T-cell (primary cell): Measurements from ENCODE around the gene KIAA1614. TPM values are rescaled to one million over a fixed set of nuclear protein-coding genes. Genes with fewer than 3 reads are reported as not detected.
A peak's percentile ranks its signal among the peaks of the same experiment; 100 is the strongest.

ENCODE experiments used
- ATAC-seq, 4 experiments: fragments of 200-7000 bp in 3 of 4; fragments of 150-1000 bp in 1 of 4; cut with Tn5 transposase; replicated peaks in 1 of 4; 1 replicate in 3 of 4; 2 replicates in 1 of 4; pipeline ENCODE4 v1.10.0; 2021; ENCODE audit warnings: moderate library complexity in 3 of 4, mild to moderate bottlenecking in 2 of 4, moderate number of reproducible peaks in 1 of 4
- CTCF ChIA-PET, 2 donors: fragments of 300-600 bp; sonication (Branson Sonifier 250); formaldehyde crosslinking; loops; one replicate each; lab custom pipeline; 2022; ENCODE audit warnings: antibody characterized with exemption in 2 of 2; lab: Charles Lee
- POLR2A ChIA-PET, 2 donors: fragments of 300-600 bp; sonication (Branson Sonifier 250); formaldehyde crosslinking; loops; one replicate each; lab custom pipeline; 2022; ENCODE audit warnings: antibody characterized with exemption in 2 of 2; lab: Charles Lee
- DNase-seq, 35 experiments: peaks; one replicate each; pipeline versions ENCODE4 v3.0.0 to v3.0.0-alpha.2; 2013 to 2023
- H3K27ac ChIP-seq: one replicate; pipeline ENCODE4 v1.5.1; 2013; ENCODE audit warnings: low read length
- H3K27me3 ChIP-seq, 2 experiments: replicated peaks in 1 of 2; 1 replicate in 1 of 2; 2 replicates in 1 of 2; pipeline versions ENCODE4 v1.6.1 to v1.7.0; 2013; ENCODE audit warnings: low read length in 1 of 2, mixed read lengths in 1 of 2; ENCODE audit not compliant: control insufficient read depth in 2 of 2, insufficient read depth in 2 of 2; ENCODE audit errors: extremely low read depth in 1 of 2
- H3K36me3 ChIP-seq, 2 donors: 1 replicate in 1 of 2; 2 replicates in 1 of 2; pipeline versions ENCODE4 v1.6.1 to v1.7.0; 2013; ENCODE audit warnings: low read length in 1 of 2; ENCODE audit not compliant: control insufficient read depth in 2 of 2, insufficient read depth in 1 of 2; ENCODE audit errors: extremely low read depth in 1 of 2
- H3K4me1 ChIP-seq, 2 experiments: 1 replicate in 1 of 2; 2 replicates in 1 of 2; pipeline versions ENCODE4 v1.6.1 to v1.7.0; 2013; ENCODE audit warnings: low read length in 2 of 2, mixed read lengths in 1 of 2; ENCODE audit not compliant: insufficient read depth in 2 of 2, control insufficient read depth in 1 of 2; ENCODE audit errors: extremely low read depth in 1 of 2
- H3K4me3 ChIP-seq, 2 donors: 1 replicate in 1 of 2; 2 replicates in 1 of 2; pipeline versions ENCODE4 v1.5.1 to v1.7.0; 2013; ENCODE audit warnings: mild to moderate bottlenecking in 2 of 2, low read length in 1 of 2, moderate library complexity in 1 of 2; ENCODE audit not compliant: control insufficient read depth in 1 of 2; ENCODE audit errors: extremely low read depth in 1 of 2
- H3K9me3 ChIP-seq: 2 replicates; pipeline ENCODE4 v1.7.0; 2013
- H3K27ac Mint-ChIP-seq, 2 donors: one replicate each; pipeline ENCODE4 v1.8.0; 2020 to 2021; ENCODE audit warnings: mild to moderate bottlenecking in 2 of 2, mixed read lengths in 2 of 2
- H3K27me3 Mint-ChIP-seq, 2 donors: one replicate each; pipeline ENCODE4 v1.8.0; 2021 to 2022; ENCODE audit warnings: mixed read lengths in 2 of 2
- H3K36me3 Mint-ChIP-seq: one replicate; pipeline ENCODE4 v1.8.0; 2021; ENCODE audit warnings: mixed read lengths
- H3K4me1 Mint-ChIP-seq, 3 donors: one replicate each; pipeline ENCODE4 v1.8.0; 2020 to 2022; ENCODE audit warnings: mixed read lengths in 3 of 3, mild to moderate bottlenecking in 1 of 3
- H3K4me3 Mint-ChIP-seq, 3 donors: one replicate each; pipeline ENCODE4 v1.8.0; 2020 to 2022; ENCODE audit warnings: mild to moderate bottlenecking in 3 of 3, mixed read lengths in 3 of 3, moderate library complexity in 3 of 3
- H3K9me3 Mint-ChIP-seq, 3 donors: one replicate each; pipeline ENCODE4 v1.8.0; 2020 to 2022; ENCODE audit warnings: mixed read lengths in 3 of 3
- WGBS: methylation state at CpG from one replicate; pipeline ENCODE4 v1.1.5; 2013; ENCODE audit warnings: missing lambda C conversion rate; ENCODE audit not compliant: insufficient coverage; 5-methylcytosine and 5-hydroxymethylcytosine counted together
- total RNA-seq, 35 experiments: library from RNA in 6 of 35; stranded (reverse) in 6 of 35; fragments of 120-200 nt in 1 of 35; gene quantifications; one replicate each; pipeline versions ENCODE4 v1.2.1 to v1.2.4 and lab custom pipeline; 2013 to 2026

Gene KIAA1614
- total RNA-seq, 5 donors from 2014 or later (not counting 1 experiment from before 2014, with no cell fraction given): 0.05 to 0.38 (median 0.20) TPM

- Histone ChIP-seq H3K9me3 (no peaks in the 10 kb centered on the region), H3K27me3 (peaks cover 0 to 31% of the 10 kb centered on the region in 2 experiments), H3K4me3 (no peak overlapping the region), H3K4me1 (peaks cover 0 to 3% of the 10 kb centered on the region in 2 experiments), H3K27ac (no peak overlapping the region), H3K36me3 (no peaks in the 10 kb centered on the region)
- no peak overlapping the region for H3K27ac Mint-ChIP-seq
- no peaks in the 10 kb centered on the region for H3K9me3 Mint-ChIP-seq
- H3K27me3 Mint-ChIP-seq: peaks cover 17 to 27% of the 10 kb centered on the region in 2 donors
- CTCF ChIA-PET: no interaction called here
- no peak overlapping the region for H3K4me3 Mint-ChIP-seq
- no peaks in the 10 kb centered on the region for H3K36me3 Mint-ChIP-seq
- WGBS: 97% methylated on average over 7 of the region's 8 CpGs
- DNase-seq: no peak
- no peak for ATAC-seq
- no peaks in the 10 kb centered on the region for H3K4me1 Mint-ChIP-seq
- POLR2A ChIA-PET: no interaction called here
These were observed 6.8 kb upstream of the KIAA1614 start for GRCh38 chr1:180905927-180906326.

- H3K27me3 Mint-ChIP-seq: peaks cover 22 to 30% of the 10 kb centered on the region in 2 donors
- no peaks in the 10 kb centered on the region for H3K36me3 Mint-ChIP-seq
- ChIA-PET CTCF (interaction anchor here in 1 of 2 donors (0.7 kb wide), 1 partner anchor 29 kb away, joined by 3 read pairs; no protein-coding TSS in a partner anchor), POLR2A (no interaction called here)
- Histone ChIP-seq H3K4me3 (no peak overlapping the region), H3K27me3 (peaks cover 0 to 31% of the 10 kb centered on the region in 2 experiments), H3K4me1 (peaks cover 0 to 3% of the 10 kb centered on the region in 2 experiments), H3K27ac (no peak overlapping the region), H3K36me3 (no peaks in the 10 kb centered on the region), H3K9me3 (no peaks in the 10 kb centered on the region)
- H3K4me3 Mint-ChIP-seq: no peak overlapping the region
- no peak overlapping the region for H3K27ac Mint-ChIP-seq
- 92% methylated on average over 5 of the region's 9 CpGs for WGBS
- ATAC-seq (no peak), DNase-seq (no peak)
- H3K9me3 Mint-ChIP-seq: no peaks in the 10 kb centered on the region
- peaks cover 0 to 2% (median 0%) of the 10 kb centered on the region in 3 donors for H3K4me1 Mint-ChIP-seq
These were observed 6.2 kb upstream of the KIAA1614 start for GRCh38 chr1:180906511-180906910.

- Histone ChIP-seq H3K27me3 (peaks cover 0 to 39% of the 10 kb centered on the region in 2 experiments), H3K9me3 (no peaks in the 10 kb centered on the region), H3K36me3 (no peaks in the 10 kb centered on the region), H3K4me1 (peaks cover 3 to 12% of the 10 kb centered on the region in 2 experiments), H3K4me3 (no peak overlapping the region), H3K27ac (no peak overlapping the region)
- ATAC-seq (no peak), DNase-seq (no peak)
- Mint-ChIP-seq H3K27me3 (peaks cover 24 to 34% of the 10 kb centered on the region in 2 donors), H3K4me3 (no peak overlapping the region), H3K9me3 (no peaks in the 10 kb centered on the region), H3K36me3 (no peaks in the 10 kb centered on the region), H3K27ac (no peak overlapping the region), H3K4me1 (peaks cover 0 to 8% (median 0%) of the 10 kb centered on the region in 3 donors)
- CTCF ChIA-PET: interaction anchor here in 1 of 2 donors (0.5 kb wide), 1 partner anchor 357 kb away, joined by 5 read pairs; no protein-coding TSS in a partner anchor
- POLR2A ChIA-PET: no interaction called here
- 64% methylated on average over 4 of the region's 10 CpGs for WGBS
These were observed 5.2 kb upstream of the KIAA1614 start for GRCh38 chr1:180907313-180908055.

GRCh38 chr1:180908074-180908765, 4.5 kb upstream of the KIAA1614 start:
- no peaks in the 10 kb centered on the region for H3K36me3 ChIP-seq
- ChIA-PET POLR2A (no interaction called here), CTCF (no interaction called here)
- peaks cover 0 to 42% of the 10 kb centered on the region in 2 experiments for H3K27me3 ChIP-seq
- ATAC-seq (no peak), DNase-seq (peak in 1 of 35 experiments; percentile 22)
- Mint-ChIP-seq H3K27me3 (peaks cover 24 to 34% of the 10 kb centered on the region in 2 donors), H3K27ac (no peak overlapping the region), H3K9me3 (no peaks in the 10 kb centered on the region), H3K36me3 (no peaks in the 10 kb centered on the region), H3K4me3 (no peak overlapping the region), H3K4me1 (peaks cover 0 to 8% (median 0%) of the 10 kb centered on the region in 3 donors)
- H3K4me1 ChIP-seq: peaks cover 3 to 12% of the 10 kb centered on the region in 2 experiments
- WGBS: 93% methylated on average over 11 of the region's 15 CpGs
- H3K4me3 ChIP-seq: no peak overlapping the region
- H3K27ac ChIP-seq: no peak overlapping the region
- no peaks in the 10 kb centered on the region for H3K9me3 ChIP-seq

- Mint-ChIP-seq H3K4me1 (peaks cover 0 to 15% (median 2%) of the 10 kb centered on the region in 3 donors), H3K4me3 (no peak overlapping the region), H3K27ac (no peak overlapping the region), H3K27me3 (peaks cover 32 to 41% of the 10 kb centered on the region in 2 donors), H3K36me3 (no peaks in the 10 kb centered on the region), H3K9me3 (no peaks in the 10 kb centered on the region)
- H3K4me1 ChIP-seq: peaks cover 3 to 12% of the 10 kb centered on the region in 2 experiments
- peaks cover 0 to 46% of the 10 kb centered on the region in 2 experiments for H3K27me3 ChIP-seq
- ChIA-PET POLR2A (no interaction called here), CTCF (interaction anchor here in 1 of 2 donors (0.5 kb wide), 1 partner anchor 8 kb away, joined by 3 read pairs; no protein-coding TSS in a partner anchor)
- no peak for ATAC-seq
- DNase-seq: no peak
- H3K4me3 ChIP-seq: no peak overlapping the region
- H3K27ac ChIP-seq: no peak overlapping the region
- H3K36me3 ChIP-seq: no peaks in the 10 kb centered on the region
- no peaks in the 10 kb centered on the region for H3K9me3 ChIP-seq
- 20% methylated on average over 2 of the region's 3 CpGs for WGBS
These were observed 3.7 kb upstream of the KIAA1614 start for GRCh38 chr1:180909005-180909414.

GRCh38 chr1:180909462-180909976, 3.2 kb upstream of the KIAA1614 start:
- no peak for DNase-seq
- H3K27ac Mint-ChIP-seq: no peak overlapping the region
- CTCF ChIA-PET: no interaction called here
- peaks cover 0 to 46% of the 10 kb centered on the region in 2 experiments for H3K27me3 ChIP-seq
- H3K4me1 ChIP-seq: peaks cover 3 to 12% of the 10 kb centered on the region in 2 experiments
- no peak for ATAC-seq
- H3K27ac ChIP-seq: no peak overlapping the region
- H3K4me3 ChIP-seq: no peak overlapping the region
- POLR2A ChIA-PET: no interaction called here
- no peaks in the 10 kb centered on the region for H3K9me3 ChIP-seq
- no CpG with 5 or more reads among the region's 5 CpGs for WGBS
- peaks cover 0 to 16% (median 2%) of the 10 kb centered on the region in 3 donors for H3K4me1 Mint-ChIP-seq
- no peak overlapping the region for H3K4me3 Mint-ChIP-seq
- no peaks in the 10 kb centered on the region for H3K36me3 Mint-ChIP-seq
- no peaks in the 10 kb centered on the region for H3K36me3 ChIP-seq
- no peaks in the 10 kb centered on the region for H3K9me3 Mint-ChIP-seq
- H3K27me3 Mint-ChIP-seq: peaks cover 33 to 45% of the 10 kb centered on the region in 2 donors
